ENCODE data around the gene PDSS2.

DNA sequence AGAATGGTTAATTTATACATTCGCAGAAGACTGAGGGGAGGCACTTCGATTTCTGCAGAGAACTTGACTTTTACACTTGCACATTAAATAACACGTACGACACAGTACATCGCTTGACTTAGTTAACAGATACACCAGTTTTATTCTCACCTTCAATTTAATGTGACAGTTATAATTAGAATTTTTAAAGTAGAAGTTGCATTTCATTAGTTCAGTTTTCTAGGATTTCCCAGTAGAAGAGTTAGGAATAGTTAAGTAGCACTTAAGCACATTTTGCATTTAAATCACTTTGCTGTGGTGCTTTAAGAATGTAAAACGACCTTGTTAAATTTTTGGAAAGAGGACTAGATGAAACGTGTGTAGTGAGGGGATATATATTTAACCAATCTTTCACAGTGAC is 342.4 kb downstream of the PDSS2 start:
- TF ChIP-seq, protein P1, sequence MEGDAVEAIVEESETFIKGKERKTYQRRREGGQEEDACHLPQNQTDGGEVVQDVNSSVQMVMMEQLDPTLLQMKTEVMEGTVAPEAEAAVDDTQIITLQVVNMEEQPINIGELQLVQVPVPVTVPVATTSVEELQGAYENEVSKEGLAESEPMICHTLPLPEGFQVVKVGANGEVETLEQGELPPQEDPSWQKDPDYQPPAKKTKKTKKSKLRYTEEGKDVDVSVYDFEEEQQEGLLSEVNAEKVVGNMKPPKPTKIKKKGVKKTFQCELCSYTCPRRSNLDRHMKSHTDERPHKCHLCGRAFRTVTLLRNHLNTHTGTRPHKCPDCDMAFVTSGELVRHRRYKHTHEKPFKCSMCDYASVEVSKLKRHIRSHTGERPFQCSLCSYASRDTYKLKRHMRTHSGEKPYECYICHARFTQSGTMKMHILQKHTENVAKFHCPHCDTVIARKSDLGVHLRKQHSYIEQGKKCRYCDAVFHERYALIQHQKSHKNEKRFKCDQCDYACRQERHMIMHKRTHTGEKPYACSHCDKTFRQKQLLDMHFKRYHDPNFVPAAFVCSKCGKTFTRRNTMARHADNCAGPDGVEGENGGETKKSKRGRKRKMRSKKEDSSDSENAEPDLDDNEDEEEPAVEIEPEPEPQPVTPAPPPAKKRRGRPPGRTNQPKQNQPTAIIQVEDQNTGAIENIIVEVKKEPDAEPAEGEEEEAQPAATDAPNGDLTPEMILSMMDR (IDR thresholded peaks at IDR 0.05; ENCODE audit: low read length) = no peak
- TF ChIP-seq EZH2 (IDR thresholded peaks at IDR 0.05; ENCODE audit: borderline replicate concordance, low read length) = no peak

Data from OCI-LY1 (cell line).